C4-2B (cell line): ENCODE results near the gene THSD7B.

Source experiments
- CTCF ChIP-seq: fragments of 450-650 bp; conservative IDR thresholded peaks from 2 replicates; pipeline ENCODE4 v1.5.1; 2017; ENCODE audit warnings: mild to moderate bottlenecking
- ZFX ChIP-seq: fragments of 450-650 bp; IDR thresholded peaks from 2 replicates; pipeline ENCODE4 v1.6.1; 2017

- peak; percentile 13 for TF ChIP-seq CTCF
- no peak for TF ChIP-seq ZFX
Measured at GRCh38 chr2:136765256-136766072, at the start of gene THSD7B.
